HG03457 (cell line): Measurements from ENCODE around the gene CDAN1.

Experiments used
- ATAC-seq: cut with Tn5 transposase; IDR thresholded peaks from one replicate; pipeline ENCODE4 v1.9.1; 2021; ENCODE audit warnings: moderate number of reproducible peaks; ENCODE audit not compliant: unreplicated experiment

The CDAN1 gene

GRCh38 chr15:42734076-42734672 lies 2.8 kb downstream of the CDAN1 start:
- ATAC-seq, result no peak

- no peak for ATAC-seq
Measured at GRCh38 chr15:42733027-42733426, 3.9 kb downstream of the CDAN1 start.

- ATAC-seq, result no peak
Measured at GRCh38 chr15:42732095-42732827, 4.7 kb downstream of the CDAN1 start.

GRCh38 chr15:42731461-42731860 lies 5.5 kb downstream of the CDAN1 start:
- no peak for ATAC-seq

GRCh38 chr15:42730536-42730935 lies 6.4 kb downstream of the CDAN1 start:
- ATAC-seq, result no peak

- no peak for ATAC-seq
Measured at GRCh38 chr15:42730135-42730534, 6.8 kb downstream of the CDAN1 start.

- ATAC-seq, result no peak
Measured at GRCh38 chr15:42729409-42729808, 7.5 kb downstream of the CDAN1 start.

- no peak for ATAC-seq
Measured at GRCh38 chr15:42728972-42729371, 8.0 kb downstream of the CDAN1 start.

GRCh38 chr15:42728560-42728959 lies 8.4 kb downstream of the CDAN1 start:
- no peak for ATAC-seq

- ATAC-seq, result no peak
Measured at GRCh38 chr15:42727750-42728381, 9.1 kb downstream of the CDAN1 start.

- ATAC-seq, result no peak
Measured at GRCh38 chr15:42726114-42726513, 10.8 kb downstream of the CDAN1 start.

GRCh38 chr15:42725331-42725903 lies 11.5 kb downstream of the CDAN1 start:
- no peak for ATAC-seq

GRCh38 chr15:42724276-42724675 lies 12.7 kb downstream of the CDAN1 start:
- ATAC-seq, result no peak

- no peak for ATAC-seq
Measured at GRCh38 chr15:42723068-42723467, 13.9 kb downstream of the CDAN1 start.

GRCh38 chr15:42721916-42722315 lies 15.0 kb downstream of the CDAN1 start:
- no peak for ATAC-seq

- no peak for ATAC-seq
Measured at GRCh38 chr15:42721016-42721415, 15.9 kb downstream of the CDAN1 start.

GRCh38 chr15:42720071-42720470 lies 16.9 kb downstream of the CDAN1 start:
- ATAC-seq, result no peak

- ATAC-seq, result no peak
Measured at GRCh38 chr15:42719043-42719442, 17.9 kb downstream of the CDAN1 start.

GRCh38 chr15:42716626-42717025 lies 20.3 kb downstream of the CDAN1 start:
- ATAC-seq, result no peak

GRCh38 chr15:42716125-42716524 lies 20.8 kb downstream of the CDAN1 start:
- no peak for ATAC-seq

GRCh38 chr15:42712584-42712983 lies 24.3 kb downstream of the CDAN1 start:
- no peak for ATAC-seq

- no peak for ATAC-seq
Measured at GRCh38 chr15:42711746-42712145, 25.2 kb downstream of the CDAN1 start.
